ENCODE data around the gene CCDC148.

The CCDC148 gene

GRCh38 chr2:158414538-158414937 is 42.0 kb downstream of the CCDC148 start:
- no peaks in the 10 kb centered on the region for H3K36me3 ChIP-seq (ENCODE audit: control insufficient read depth, insufficient read depth, low read length)
- no peak overlapping the region for H3K27ac ChIP-seq (ENCODE audit: low read depth, low read length)
- H3K27me3 ChIP-seq (ENCODE audit: control insufficient read depth, insufficient read depth, low read length) = peaks cover 10% of the 10 kb centered on the region; the same call in 1 of the 2 replicates
- H3K9ac ChIP-seq (ENCODE audit: low read depth, low read length) = no peak overlapping the region
- H3K4me1 ChIP-seq (ENCODE audit: control insufficient read depth, insufficient read depth, low read length) = peaks cover 24% of the 10 kb centered on the region
- 0 out of 2 replicates have a peak, but pooled peaks cover 7% of the 10 kb centered on the region for H3K9me3 ChIP-seq (ENCODE audit: control insufficient read depth, insufficient read depth, low read length)
- no peak overlapping the region for H3K4me3 ChIP-seq (ENCODE audit: low read depth, low read length)

GRCh38 chr2:158413581-158413980 is 43.0 kb downstream of the CCDC148 start:
- H3K4me1 ChIP-seq (ENCODE audit: control insufficient read depth, insufficient read depth, low read length) = peaks cover 24% of the 10 kb centered on the region
- 0 out of 2 replicates have a peak, but pooled peaks cover 7% of the 10 kb centered on the region for H3K9me3 ChIP-seq (ENCODE audit: control insufficient read depth, insufficient read depth, low read length)
- peaks cover 10% of the 10 kb centered on the region; the same call in 1 of the 2 replicates for H3K27me3 ChIP-seq (ENCODE audit: control insufficient read depth, insufficient read depth, low read length)
- no peaks in the 10 kb centered on the region for H3K36me3 ChIP-seq (ENCODE audit: control insufficient read depth, insufficient read depth, low read length)
- peak overlapping the region; percentile 6; the same call in 1 of the 2 replicates for H3K4me3 ChIP-seq (ENCODE audit: low read depth, low read length)
- no peak overlapping the region for H3K27ac ChIP-seq (ENCODE audit: low read depth, low read length)
- no peak overlapping the region for H3K9ac ChIP-seq (ENCODE audit: low read depth, low read length)

DNA sequence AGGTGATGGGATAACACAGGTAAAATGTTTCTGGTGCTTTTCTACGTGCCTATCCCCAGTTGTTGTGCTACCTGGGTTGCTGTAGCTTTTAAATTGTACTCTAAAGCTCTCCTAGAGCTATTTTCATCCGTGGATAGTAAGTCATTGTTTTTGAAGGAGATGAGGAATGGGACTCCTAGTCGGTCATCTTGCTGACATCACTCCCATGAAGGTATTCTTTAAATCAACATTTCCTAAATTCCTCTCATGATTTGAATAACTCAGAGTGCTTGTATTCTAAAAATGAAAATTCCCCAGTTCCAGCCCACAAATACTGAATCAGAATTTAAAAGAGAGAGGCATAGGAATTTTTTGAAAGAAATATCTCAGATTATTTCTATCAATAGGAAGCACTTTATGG is 44.3 kb downstream of the CCDC148 start:
- peaks cover 24% of the 10 kb centered on the region for H3K4me1 ChIP-seq (ENCODE audit: control insufficient read depth, insufficient read depth, low read length)
- H3K9me3 ChIP-seq (ENCODE audit: control insufficient read depth, insufficient read depth, low read length) = 0 out of 2 replicates have a peak, but pooled peaks cover 7% of the 10 kb centered on the region
- H3K27ac ChIP-seq (ENCODE audit: low read depth, low read length) = no peak overlapping the region
- H3K9ac ChIP-seq (ENCODE audit: low read depth, low read length) = no peak overlapping the region
- H3K27me3 ChIP-seq (ENCODE audit: control insufficient read depth, insufficient read depth, low read length) = peaks cover 10% of the 10 kb centered on the region; the same call in 1 of the 2 replicates
- no peaks in the 10 kb centered on the region for H3K36me3 ChIP-seq (ENCODE audit: control insufficient read depth, insufficient read depth, low read length)
- H3K4me3 ChIP-seq (ENCODE audit: low read depth, low read length) = no peak overlapping the region

DNA sequence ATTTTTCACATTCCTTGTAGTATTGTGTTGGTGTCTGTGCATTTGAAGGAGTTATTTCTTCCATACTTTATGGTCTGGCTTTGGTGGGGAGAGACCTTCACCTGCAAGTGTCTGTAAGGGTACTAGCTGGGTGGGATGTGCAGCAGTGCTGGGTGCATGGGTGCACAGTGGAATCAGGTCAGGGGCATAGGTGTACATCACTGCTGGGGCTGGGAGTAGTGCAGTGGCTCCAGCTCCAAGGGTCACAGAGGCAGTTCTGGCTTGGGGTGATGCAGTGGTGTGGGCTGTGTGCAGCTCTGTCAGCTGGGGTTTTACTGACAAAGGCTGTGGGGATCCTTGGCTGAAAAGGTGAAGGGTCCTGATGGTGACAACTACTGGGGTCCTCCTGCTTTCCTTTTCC is 44.8 kb downstream of the CCDC148 start:
- H3K27me3 ChIP-seq (ENCODE audit: control insufficient read depth, insufficient read depth, low read length) = peaks cover 10% of the 10 kb centered on the region; the same call in 1 of the 2 replicates
- H3K4me1 ChIP-seq (ENCODE audit: control insufficient read depth, insufficient read depth, low read length) = peaks cover 24% of the 10 kb centered on the region
- no peak overlapping the region for H3K9ac ChIP-seq (ENCODE audit: low read depth, low read length)
- H3K9me3 ChIP-seq (ENCODE audit: control insufficient read depth, insufficient read depth, low read length) = 0 out of 2 replicates have a peak, but pooled peaks cover 7% of the 10 kb centered on the region
- no peak overlapping the region for H3K4me3 ChIP-seq (ENCODE audit: low read depth, low read length)
- no peak overlapping the region for H3K27ac ChIP-seq (ENCODE audit: low read depth, low read length)
- no peaks in the 10 kb centered on the region for H3K36me3 ChIP-seq (ENCODE audit: control insufficient read depth, insufficient read depth, low read length)

GRCh38 chr2:158410132-158410531 is 46.4 kb downstream of the CCDC148 start:
- H3K4me1 ChIP-seq (ENCODE audit: control insufficient read depth, insufficient read depth, low read length) = peaks cover 24% of the 10 kb centered on the region
- H3K9me3 ChIP-seq (ENCODE audit: control insufficient read depth, insufficient read depth, low read length) = 0 out of 2 replicates have a peak, but pooled peaks cover 4% of the 10 kb centered on the region
- H3K4me3 ChIP-seq (ENCODE audit: low read depth, low read length) = no peak overlapping the region; the same call in 1 of the 2 replicates
- H3K36me3 ChIP-seq (ENCODE audit: control insufficient read depth, insufficient read depth, low read length) = no peaks in the 10 kb centered on the region
- peaks cover 10% of the 10 kb centered on the region; the same call in 1 of the 2 replicates for H3K27me3 ChIP-seq (ENCODE audit: control insufficient read depth, insufficient read depth, low read length)
- H3K27ac ChIP-seq (ENCODE audit: low read depth, low read length) = no peak overlapping the region
- H3K9ac ChIP-seq (ENCODE audit: low read depth, low read length) = no peak overlapping the region

GRCh38 chr2:158407031-158407430 is 49.5 kb downstream of the CCDC148 start:
- no peak overlapping the region for H3K4me3 ChIP-seq (ENCODE audit: low read depth, low read length)

GRCh38 chr2:158405341-158405740 is 51.2 kb downstream of the CCDC148 start:
- Histone ChIP-seq H3K36me3 (ENCODE audit: control insufficient read depth, insufficient read depth, low read length) (no peaks in the 10 kb centered on the region), H3K9ac (ENCODE audit: low read depth, low read length) (no peak overlapping the region), H3K4me1 (ENCODE audit: control insufficient read depth, insufficient read depth, low read length) (peaks cover 7% of the 10 kb centered on the region), H3K4me3 (ENCODE audit: low read depth, low read length) (no peak overlapping the region), H3K27me3 (ENCODE audit: control insufficient read depth, insufficient read depth, low read length) (no peaks in the 10 kb centered on the region), H3K9me3 (ENCODE audit: control insufficient read depth, insufficient read depth, low read length) (0 out of 2 replicates have a peak, but pooled peaks cover 4% of the 10 kb centered on the region), H3K27ac (ENCODE audit: low read depth, low read length) (no peak overlapping the region)

More at GRCh38 chr2:158407031-158407430, 49.5 kb downstream of the CCDC148 start:
- Histone ChIP-seq H3K9me3 (ENCODE audit: control insufficient read depth, insufficient read depth, low read length) (0 out of 2 replicates have a peak, but pooled peaks cover 4% of the 10 kb centered on the region), H3K27ac (ENCODE audit: low read depth, low read length) (no peak overlapping the region), H3K9ac (ENCODE audit: low read depth, low read length) (no peak overlapping the region), H3K36me3 (ENCODE audit: control insufficient read depth, insufficient read depth, low read length) (no peaks in the 10 kb centered on the region), H3K4me1 (ENCODE audit: control insufficient read depth, insufficient read depth, low read length) (peaks cover 9% of the 10 kb centered on the region), H3K27me3 (ENCODE audit: control insufficient read depth, insufficient read depth, low read length) (0 out of 2 replicates have a peak, but pooled peaks cover under 1% of the 10 kb centered on the region)

DNA sequence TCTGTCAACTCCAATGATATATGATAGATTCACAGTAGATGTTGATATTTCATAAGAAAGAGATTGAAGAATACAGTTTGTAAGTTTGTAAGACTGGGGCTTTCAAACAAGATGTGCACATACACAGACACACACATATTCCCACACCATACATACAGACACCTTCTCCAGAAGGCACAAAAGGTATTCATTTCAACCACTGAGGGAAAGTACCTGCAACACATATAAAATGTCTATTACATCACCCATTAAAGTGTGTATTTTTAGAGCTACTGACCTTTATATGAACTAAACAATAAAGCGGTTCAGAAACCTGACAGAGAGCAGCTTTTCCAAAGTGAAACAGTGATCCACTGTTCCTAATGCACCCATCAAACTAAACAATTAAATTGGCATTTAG is 53.3 kb downstream of the CCDC148 start:
- Histone ChIP-seq H3K36me3 (ENCODE audit: control insufficient read depth, insufficient read depth, low read length) (no peaks in the 10 kb centered on the region), H3K9me3 (ENCODE audit: control insufficient read depth, insufficient read depth, low read length) (no peaks in the 10 kb centered on the region), H3K4me1 (ENCODE audit: control insufficient read depth, insufficient read depth, low read length) (peaks cover 7% of the 10 kb centered on the region), H3K27me3 (ENCODE audit: control insufficient read depth, insufficient read depth, low read length) (no peaks in the 10 kb centered on the region), H3K4me3 (ENCODE audit: low read depth, low read length) (no peak overlapping the region), H3K9ac (ENCODE audit: low read depth, low read length) (no peak overlapping the region), H3K27ac (ENCODE audit: low read depth, low read length) (no peak overlapping the region)

- no peak overlapping the region for H3K9ac ChIP-seq (ENCODE audit: low read depth, low read length)
- H3K36me3 ChIP-seq (ENCODE audit: control insufficient read depth, insufficient read depth, low read length) = no peaks in the 10 kb centered on the region
- no peaks in the 10 kb centered on the region for H3K9me3 ChIP-seq (ENCODE audit: control insufficient read depth, insufficient read depth, low read length)
- no peak overlapping the region for H3K27ac ChIP-seq (ENCODE audit: low read depth, low read length)
- no peaks in the 10 kb centered on the region for H3K27me3 ChIP-seq (ENCODE audit: control insufficient read depth, insufficient read depth, low read length)
- H3K4me1 ChIP-seq (ENCODE audit: control insufficient read depth, insufficient read depth, low read length) = peaks cover 7% of the 10 kb centered on the region
- H3K4me3 ChIP-seq (ENCODE audit: low read depth, low read length) = no peak overlapping the region
Measured at GRCh38 chr2:158402665-158403064, 53.9 kb downstream of the CCDC148 start.

GRCh38 chr2:158395166-158395565 is 61.4 kb downstream of the CCDC148 start:
- Histone ChIP-seq H3K9me3 (ENCODE audit: control insufficient read depth, insufficient read depth, low read length) (no peaks in the 10 kb centered on the region), H3K4me1 (ENCODE audit: control insufficient read depth, insufficient read depth, low read length) (peaks cover 10% of the 10 kb centered on the region; the same call in 1 of the 2 replicates)

GRCh38 chr2:158394453-158394852 is 62.1 kb downstream of the CCDC148 start:
- Histone ChIP-seq H3K27me3 (ENCODE audit: control insufficient read depth, insufficient read depth, low read length) (no peaks in the 10 kb centered on the region), H3K27ac (ENCODE audit: low read depth, low read length) (no peak overlapping the region), H3K4me1 (ENCODE audit: control insufficient read depth, insufficient read depth, low read length) (peaks cover 15% of the 10 kb centered on the region; the same call in 1 of the 2 replicates), H3K9ac (ENCODE audit: low read depth, low read length) (no peak overlapping the region), H3K4me3 (ENCODE audit: low read depth, low read length) (no peak overlapping the region), H3K36me3 (ENCODE audit: control insufficient read depth, insufficient read depth, low read length) (no peaks in the 10 kb centered on the region), H3K9me3 (ENCODE audit: control insufficient read depth, insufficient read depth, low read length) (no peaks in the 10 kb centered on the region)

More at GRCh38 chr2:158395166-158395565, 61.4 kb downstream of the CCDC148 start:
- no peak overlapping the region for H3K27ac ChIP-seq (ENCODE audit: low read depth, low read length)
- H3K36me3 ChIP-seq (ENCODE audit: control insufficient read depth, insufficient read depth, low read length) = no peaks in the 10 kb centered on the region
- no peaks in the 10 kb centered on the region for H3K27me3 ChIP-seq (ENCODE audit: control insufficient read depth, insufficient read depth, low read length)
- no peak overlapping the region for H3K9ac ChIP-seq (ENCODE audit: low read depth, low read length)
- H3K4me3 ChIP-seq (ENCODE audit: low read depth, low read length) = no peak overlapping the region

Data from HUES48 (cell line).